ENCODE data around the gene USP48.

USP48 gene

GRCh38 chr1:21645550-21645949 is 137.4 kb downstream of the USP48 start:
- no peaks in the 10 kb centered on the region for H3K9me2 ChIP-seq (replicated peaks; ENCODE audit: insufficient read depth, low read length)

GRCh38 chr1:21644906-21645305 is 138.0 kb downstream of the USP48 start:
- H3K4me2 ChIP-seq (ENCODE audit: low read depth, low read length), result no peak overlapping the region
- no peaks in the 10 kb centered on the region for H3F3A ChIP-seq (ENCODE audit: insufficient read depth, low read length)
- no peak overlapping the region for H3K27ac ChIP-seq (ENCODE audit: low read length)
- H3K27me3 ChIP-seq (replicated peaks; ENCODE audit: insufficient read depth, low read length), result peaks cover 42% of the 10 kb centered on the region
- no peak overlapping the region for H3K4me3 ChIP-seq (ENCODE audit: low read length)
- no peaks in the 10 kb centered on the region for H3K79me2 ChIP-seq (ENCODE audit: low read length)
- no peaks in the 10 kb centered on the region for H3K4me1 ChIP-seq (ENCODE audit: low read length)
- no peaks in the 10 kb centered on the region for H3K9me3 ChIP-seq (replicated peaks; ENCODE audit: insufficient read depth, low read length)
- no peak for DNase-seq
- TF ChIP-seq EZH2 (optimal IDR thresholded peaks at IDR 0.05; ENCODE audit: low read depth, low read length) (no peak), CTCF (IDR thresholded peaks at IDR 0.05; ENCODE audit: low read length) (no peak), EZH2phosphoT487 (IDR thresholded peaks at IDR 0.05; ENCODE audit: low read length) (no peak)
- no peaks in the 10 kb centered on the region for H3K9me2 ChIP-seq (replicated peaks; ENCODE audit: insufficient read depth, low read length)
- H3K36me3 ChIP-seq (replicated peaks; ENCODE audit: insufficient read depth, low read length), result no peaks in the 10 kb centered on the region
- H3K9ac ChIP-seq (ENCODE audit: low read length), result no peak overlapping the region
- H4K20me1 ChIP-seq (ENCODE audit: insufficient read depth, low read length), result no peaks in the 10 kb centered on the region
- H2AFZ ChIP-seq (ENCODE audit: low read length), result no peak overlapping the region

More at GRCh38 chr1:21645550-21645949, 137.4 kb downstream of the USP48 start:
- no peaks in the 10 kb centered on the region for H3K79me2 ChIP-seq (ENCODE audit: low read length)
- no peaks in the 10 kb centered on the region for H4K20me1 ChIP-seq (ENCODE audit: insufficient read depth, low read length)
- no peaks in the 10 kb centered on the region for H3K9me3 ChIP-seq (replicated peaks; ENCODE audit: insufficient read depth, low read length)
- no peak for TF ChIP-seq CTCF (IDR thresholded peaks at IDR 0.05; ENCODE audit: low read length)
- no peak for TF ChIP-seq EZH2 (optimal IDR thresholded peaks at IDR 0.05; ENCODE audit: low read depth, low read length)
- TF ChIP-seq EZH2phosphoT487 (IDR thresholded peaks at IDR 0.05; ENCODE audit: low read length), result no peak
- H3K4me2 ChIP-seq (ENCODE audit: low read depth, low read length), result no peak overlapping the region
- H3K4me3 ChIP-seq (ENCODE audit: low read length), result no peak overlapping the region
- H3K9ac ChIP-seq (ENCODE audit: low read length), result no peak overlapping the region
- peaks cover 42% of the 10 kb centered on the region for H3K27me3 ChIP-seq (replicated peaks; ENCODE audit: insufficient read depth, low read length)
- H3F3A ChIP-seq (ENCODE audit: insufficient read depth, low read length), result no peaks in the 10 kb centered on the region
- H3K4me1 ChIP-seq (ENCODE audit: low read length), result no peaks in the 10 kb centered on the region
- H3K27ac ChIP-seq (ENCODE audit: low read length), result no peak overlapping the region
- H3K36me3 ChIP-seq (replicated peaks; ENCODE audit: insufficient read depth, low read length), result no peaks in the 10 kb centered on the region
- DNase-seq, result no peak
- H2AFZ ChIP-seq (ENCODE audit: low read length), result no peak overlapping the region

- Histone ChIP-seq H2AFZ (ENCODE audit: low read length) (no peak overlapping the region), H3K79me2 (ENCODE audit: low read length) (no peaks in the 10 kb centered on the region), H3K9me2 (replicated peaks; ENCODE audit: insufficient read depth, low read length) (no peaks in the 10 kb centered on the region), H3K27me3 (replicated peaks; ENCODE audit: insufficient read depth, low read length) (peaks cover 40% of the 10 kb centered on the region), H3K36me3 (replicated peaks; ENCODE audit: insufficient read depth, low read length) (no peaks in the 10 kb centered on the region), H3K4me2 (ENCODE audit: low read depth, low read length) (no peak overlapping the region), H3F3A (ENCODE audit: insufficient read depth, low read length) (no peaks in the 10 kb centered on the region), H3K4me1 (ENCODE audit: low read length) (no peaks in the 10 kb centered on the region), H3K27ac (ENCODE audit: low read length) (no peak overlapping the region), H4K20me1 (ENCODE audit: insufficient read depth, low read length) (no peaks in the 10 kb centered on the region), H3K9me3 (replicated peaks; ENCODE audit: insufficient read depth, low read length) (no peaks in the 10 kb centered on the region), H3K9ac (ENCODE audit: low read length) (no peak overlapping the region), H3K4me3 (ENCODE audit: low read length) (no peak overlapping the region)
- no peak for DNase-seq
- TF ChIP-seq EZH2phosphoT487 (IDR thresholded peaks at IDR 0.05; ENCODE audit: low read length), result no peak
- TF ChIP-seq EZH2 (optimal IDR thresholded peaks at IDR 0.05; ENCODE audit: low read depth, low read length), result no peak
- TF ChIP-seq CTCF (IDR thresholded peaks at IDR 0.05; ENCODE audit: low read length), result no peak
Measured at GRCh38 chr1:21644348-21644747, 138.6 kb downstream of the USP48 start.
